H9 (cell line): ENCODE results near the gene NUP188. TPM values are rescaled to one million over a fixed set of nuclear protein-coding genes. Genes with fewer than 3 reads are reported as not detected.

Source experiments
- DNase-seq: peaks from one replicate; pipeline ENCODE4 v3.0.0-alpha.2; 2017
- H2AFZ ChIP-seq: one replicate; pipeline ENCODE4 v1.6.1; 2013; ENCODE audit warnings: mild to moderate bottlenecking, low read length, control low read depth, moderate library complexity
- H2AK5ac ChIP-seq: 2 replicates; pipeline ENCODE4 v1.6.1; 2013; ENCODE audit warnings: low read length, control low read depth, mixed read lengths; ENCODE audit not compliant: insufficient read length
- H2BK120ac ChIP-seq: one replicate; pipeline ENCODE4 v1.6.1; 2013; ENCODE audit warnings: low read depth, mild to moderate bottlenecking, low read length, control low read depth, inconsistent platforms; ENCODE audit not compliant: poor library complexity, severe bottlenecking
- H2BK12ac ChIP-seq: 2 replicates; pipeline ENCODE4 v1.6.1; 2013; ENCODE audit warnings: low read length, control low read depth, mixed read lengths, low read depth; ENCODE audit not compliant: insufficient read length
- H2BK15ac ChIP-seq: 2 replicates; pipeline ENCODE4 v1.6.1; 2013; ENCODE audit warnings: low read depth, low read length, control low read depth
- H2BK20ac ChIP-seq: one replicate; pipeline ENCODE4 v1.6.1; 2013; ENCODE audit warnings: low read depth, mild to moderate bottlenecking, low read length, control low read depth, inconsistent platforms; ENCODE audit not compliant: poor library complexity, severe bottlenecking
- H2BK5ac ChIP-seq: 2 replicates; pipeline ENCODE4 v1.6.1; 2013; ENCODE audit warnings: low read length, control low read depth, mixed read lengths; ENCODE audit not compliant: insufficient read length
- H3K14ac ChIP-seq: 2 replicates; pipeline ENCODE4 v1.6.1; 2013; ENCODE audit warnings: low read length, control low read depth; ENCODE audit not compliant: insufficient read depth
- H3K18ac ChIP-seq: 2 replicates; pipeline ENCODE4 v1.6.1; 2013; ENCODE audit warnings: low read depth, mild to moderate bottlenecking, mixed read lengths, low read length, control low read depth; ENCODE audit not compliant: insufficient read length
- H3K23ac ChIP-seq: 2 replicates; pipeline ENCODE4 v1.6.1; 2013; ENCODE audit warnings: low read length, control low read depth, mixed read lengths, low read depth; ENCODE audit not compliant: insufficient read length
- H3K23me2 ChIP-seq: 2 replicates; pipeline ENCODE4 v1.6.1; 2013; ENCODE audit warnings: low read depth, mild to moderate bottlenecking, mixed read lengths, low read length, control low read depth; ENCODE audit not compliant: insufficient read length, poor library complexity, severe bottlenecking
- H3K27ac ChIP-seq: 2 replicates; pipeline ENCODE4 v1.5.1; 2013; ENCODE audit warnings: low read length, control low read depth, mixed read lengths, low read depth; ENCODE audit not compliant: insufficient read length
- H3K27me3 ChIP-seq: 2 replicates; pipeline ENCODE4 v1.6.1; 2013; ENCODE audit warnings: low read length, control low read depth, inconsistent platforms; ENCODE audit not compliant: insufficient read depth
- H3K4ac ChIP-seq: 2 replicates; pipeline ENCODE4 v1.6.1; 2013; ENCODE audit warnings: low read depth, mild to moderate bottlenecking, control low read depth, inconsistent platforms, low read length, moderate library complexity
- H3K4me1 ChIP-seq: 2 replicates; pipeline ENCODE4 v1.6.1; 2013; ENCODE audit warnings: low read length, control low read depth, inconsistent platforms; ENCODE audit not compliant: insufficient read depth
- H3K4me2 ChIP-seq: 2 replicates; pipeline ENCODE4 v1.6.1; 2013; ENCODE audit warnings: low read length, control low read depth, mixed read lengths; ENCODE audit not compliant: insufficient read length, insufficient read depth
- H3K56ac ChIP-seq: 2 replicates; pipeline ENCODE4 v1.6.1; 2013; ENCODE audit warnings: low read depth, mild to moderate bottlenecking, mixed read lengths, low read length, control low read depth; ENCODE audit not compliant: insufficient read length
- H3K79me1 ChIP-seq: 2 replicates; pipeline ENCODE4 v1.6.1; 2013; ENCODE audit warnings: low read depth, mild to moderate bottlenecking, moderate library complexity, low read length, control low read depth, inconsistent platforms; ENCODE audit not compliant: insufficient read depth, poor library complexity, severe bottlenecking
- H3K79me2 ChIP-seq: 2 replicates; pipeline ENCODE4 v1.6.1; 2013; ENCODE audit warnings: low read length, control low read depth, inconsistent platforms; ENCODE audit not compliant: insufficient read depth
- H3K9ac ChIP-seq: 2 replicates; pipeline ENCODE4 v1.6.1; 2013; ENCODE audit warnings: low read length, control low read depth, mixed read lengths; ENCODE audit not compliant: insufficient read length; ENCODE audit errors: extremely low read depth
- H3K9me3 ChIP-seq: one replicate; pipeline ENCODE4 v1.6.1; 2013; ENCODE audit warnings: low read depth, low read length, inconsistent platforms; ENCODE audit not compliant: control insufficient read depth
- H3T11ph ChIP-seq: one replicate; pipeline ENCODE4 v1.6.1; 2013; ENCODE audit warnings: mild to moderate bottlenecking, low read length, control low read depth, inconsistent platforms
- H4K20me1 ChIP-seq: one replicate; pipeline ENCODE4 v1.6.1; 2013; ENCODE audit not compliant: control insufficient read depth, insufficient read length, insufficient read depth
- H4K5ac ChIP-seq: 2 replicates; pipeline ENCODE4 v1.6.1; 2013; ENCODE audit warnings: low read depth, mild to moderate bottlenecking, mixed read lengths, low read length, control low read depth; ENCODE audit not compliant: insufficient read length
- H4K8ac ChIP-seq: replicated peaks from 2 replicates; pipeline ENCODE4 v1.6.1; 2013; ENCODE audit warnings: low read length, control low read depth, mixed read lengths, low read depth; ENCODE audit not compliant: insufficient read length
- H4K91ac ChIP-seq: 2 replicates; pipeline ENCODE4 v1.6.1; 2013; ENCODE audit warnings: low read depth, mild to moderate bottlenecking, moderate library complexity, mixed read lengths, low read length, control low read depth; ENCODE audit not compliant: insufficient read length
- H3K27ac Mint-ChIP-seq, 3 experiments: 2 replicates in 2 of 3; 3 replicates in 1 of 3; pipeline ENCODE4 v1.8.0; 2020 to 2021; ENCODE audit warnings: mixed read lengths in 3 of 3, mild to moderate bottlenecking in 1 of 3, moderate library complexity in 1 of 3
- H3K27me3 Mint-ChIP-seq: 2 replicates; pipeline ENCODE4 v1.8.0; 2021; ENCODE audit warnings: low read depth, mild to moderate bottlenecking, moderate library complexity, mixed read lengths
- H3K36me3 Mint-ChIP-seq, 3 experiments: 2 replicates in 2 of 3; 3 replicates in 1 of 3; pipeline ENCODE4 v1.8.0; 2020 to 2021; ENCODE audit warnings: low read depth in 3 of 3, mixed read lengths in 3 of 3; ENCODE audit not compliant: insufficient read depth in 1 of 3
- H3K4me1 Mint-ChIP-seq, 2 experiments: 2 replicates each; pipeline ENCODE4 v1.8.0; 2020; ENCODE audit warnings: mixed read lengths in 2 of 2
- H3K4me3 Mint-ChIP-seq, 2 experiments: 2 replicates in 1 of 2; 3 replicates in 1 of 2; pipeline ENCODE4 v1.8.0; 2020 to 2021; ENCODE audit warnings: mild to moderate bottlenecking in 2 of 2, mixed read lengths in 2 of 2, moderate library complexity in 1 of 2
- H3K9me3 Mint-ChIP-seq, 2 experiments: 2 replicates in 1 of 2; 3 replicates in 1 of 2; pipeline ENCODE4 v1.8.0; 2020; ENCODE audit warnings: mild to moderate bottlenecking in 2 of 2, mixed read lengths in 2 of 2, moderate library complexity in 1 of 2
- CTCF ChIP-seq: fragments of 200-600 bp; sonication (generic); conservative IDR thresholded peaks from 3 replicates; pipeline ENCODE4 v1.8.0; 2021; ENCODE audit warnings: antibody characterized with exemption, mild to moderate bottlenecking
- WGBS: extraction: QIAGEN DNeasy Blood & Tissue Kit; methylation state at CpG from one replicate; pipeline ENCODE4 v1.1.7; 2013; ENCODE audit warnings: missing lambda C conversion rate, low lambda C conversion rate, mixed read lengths; ENCODE audit not compliant: insufficient read length; ENCODE audit errors: extremely low coverage; 5-methylcytosine and 5-hydroxymethylcytosine counted together
- total RNA-seq: library from RNA; stranded (reverse); gene quantifications from 2 replicates; pipeline ENCODE4 v1.2.1, GENCODE V29; 2021

The NUP188 gene
- total RNA-seq, 1 experiment from 2014 or later, result 101 TPM

- no peak overlapping the region for H3K4me3 Mint-ChIP-seq
- H3K4me1 Mint-ChIP-seq, result peaks cover 28 to 29% of the 10 kb centered on the region in 2 experiments
- H2BK20ac ChIP-seq, result no peak overlapping the region
- no peak overlapping the region for H4K8ac ChIP-seq
- no peak for TF ChIP-seq CTCF
- no peak overlapping the region for H3K9ac ChIP-seq
- H2AK5ac ChIP-seq, result no peak overlapping the region
- H3K23ac ChIP-seq, result no peak overlapping the region
- no peak for DNase-seq
- no peaks in the 10 kb centered on the region for H3K27me3 ChIP-seq
- no peaks in the 10 kb centered on the region for H3K23me2 ChIP-seq
- H3K79me1 ChIP-seq, result peaks cover 3% of the 10 kb centered on the region
- no peaks in the 10 kb centered on the region; the same call in 1 of the 2 replicates for H3K79me2 ChIP-seq
- H3K27me3 Mint-ChIP-seq, result no peaks in the 10 kb centered on the region
- no peak overlapping the region for H3K4me2 ChIP-seq
- H3K4me1 ChIP-seq, result no peaks in the 10 kb centered on the region; the same call in 1 of the 2 replicates
- H3T11ph ChIP-seq, result no peak overlapping the region
- H2AFZ ChIP-seq, result no peak overlapping the region
- no peak overlapping the region for H3K18ac ChIP-seq
- H3K4ac ChIP-seq, result no peak overlapping the region
- no peak overlapping the region for H3K14ac ChIP-seq
- H2BK15ac ChIP-seq, result no peak overlapping the region
- no peak overlapping the region for H3K27ac ChIP-seq
- H2BK120ac ChIP-seq, result no peak overlapping the region
- H3K27ac Mint-ChIP-seq, result peak overlapping the region in 2 of 3 experiments; percentile 61 to 68; a peak in 4 of 7 replicates
- WGBS, result no CpG with 5 or more reads among the region's 26 CpGs
- no peak overlapping the region for H3K56ac ChIP-seq
- H3K36me3 Mint-ChIP-seq, result peaks cover 27 to 52% (median 40%) of the 10 kb centered on the region in 3 experiments; a peak in 6 of 7 replicates
- H2BK12ac ChIP-seq, result no peak overlapping the region
- no peak overlapping the region for H2BK5ac ChIP-seq
- H4K20me1 ChIP-seq, result peaks cover 3% of the 10 kb centered on the region
- no peak overlapping the region for H4K91ac ChIP-seq
- H3K9me3 ChIP-seq, result no peaks in the 10 kb centered on the region
- H4K5ac ChIP-seq, result no peak overlapping the region
- no peaks in the 10 kb centered on the region for H3K9me3 Mint-ChIP-seq
Observed at GRCh38 chr9:128917151-128917849, 30.2 kb upstream of the NUP188 start.
